EH (cell line): ENCODE data around the gene LRP2BP.
A peak's percentile ranks its signal among the peaks of the same experiment; 100 is the strongest.

Experiments
- DNase-seq: peaks from one replicate; pipeline ENCODE4 v3.0.0-alpha.2; 2015; ENCODE audit warnings: low read depth

LRP2BP gene

DNA sequence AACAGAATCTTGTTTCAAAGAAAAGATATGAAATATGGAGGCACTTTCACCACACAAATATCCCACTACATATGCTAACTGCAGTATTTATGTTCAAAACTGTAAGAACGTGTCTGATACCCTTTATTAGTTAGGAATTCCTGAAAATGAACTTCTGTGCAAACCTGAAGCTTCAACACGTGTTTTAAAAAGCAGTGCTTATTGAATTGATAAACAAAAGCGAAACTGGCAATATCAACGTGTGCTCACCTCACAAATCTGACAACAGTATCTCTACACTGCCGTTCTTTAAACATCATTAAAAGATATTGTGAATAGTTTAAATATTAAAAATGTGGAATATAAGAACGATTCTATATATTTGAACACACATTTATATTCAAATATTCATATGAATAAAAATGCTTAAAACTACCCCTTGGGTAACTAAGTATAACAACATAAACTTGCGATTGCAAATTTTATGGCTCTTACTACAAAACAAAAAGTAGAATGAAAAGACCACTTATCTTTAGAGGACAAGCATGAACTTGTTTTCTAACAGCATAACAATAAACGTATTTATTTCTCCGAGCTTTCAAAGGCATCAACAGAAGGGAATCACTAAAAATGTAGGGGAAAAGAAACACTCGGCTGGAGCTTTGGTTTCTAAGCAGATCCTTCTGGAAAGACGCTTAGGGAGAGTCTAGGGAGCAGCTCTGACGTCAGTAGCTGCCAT, at the start of gene LRP2BP:
Gene LRP2BP (minus strand): TSS at position 687 of the 718 bp plus-strand sequence. CDS start 17,738 bp downstream, outside the sequence.
- no peak for DNase-seq

DNA sequence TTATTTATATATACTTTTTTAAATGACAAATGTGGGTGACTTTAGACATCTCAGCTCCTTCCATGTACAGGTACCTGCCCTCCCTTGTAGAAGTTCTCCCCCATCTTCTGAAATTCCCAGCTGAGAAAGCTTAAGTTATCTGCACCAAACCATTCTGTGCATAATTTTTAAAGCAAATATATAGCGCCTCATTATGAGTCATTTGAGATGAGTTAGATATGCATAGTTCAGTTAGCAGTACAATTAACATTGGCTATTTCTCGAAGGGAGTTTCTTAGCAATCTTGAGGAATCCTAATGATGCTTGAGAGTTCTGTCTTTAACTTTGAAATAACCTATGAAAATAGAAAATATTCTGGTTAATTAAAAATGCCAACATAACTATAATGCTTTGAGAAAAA, 49.5 kb upstream of the LRP2BP start:
- DNase-seq: no peak

DNA sequence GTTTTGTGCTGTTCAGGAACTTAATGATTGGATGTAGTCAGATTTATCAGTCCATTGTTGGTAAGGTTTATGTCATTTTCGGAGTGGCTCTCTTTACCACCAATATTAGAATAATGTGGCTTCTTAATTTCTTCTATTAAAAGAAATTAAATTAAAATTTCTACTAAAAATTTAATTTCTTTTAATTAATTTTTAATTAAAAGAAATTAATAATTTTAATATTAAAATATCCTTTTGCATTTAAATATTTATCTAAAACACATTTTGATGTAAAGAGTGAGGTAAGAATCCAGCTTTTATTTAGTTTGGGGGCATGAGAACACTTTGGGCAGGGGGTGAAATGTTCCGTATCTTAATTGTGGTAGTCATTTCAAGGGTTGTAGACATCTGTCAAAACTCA, 45.8 kb upstream of the LRP2BP start:
- DNase-seq: no peak

DNA sequence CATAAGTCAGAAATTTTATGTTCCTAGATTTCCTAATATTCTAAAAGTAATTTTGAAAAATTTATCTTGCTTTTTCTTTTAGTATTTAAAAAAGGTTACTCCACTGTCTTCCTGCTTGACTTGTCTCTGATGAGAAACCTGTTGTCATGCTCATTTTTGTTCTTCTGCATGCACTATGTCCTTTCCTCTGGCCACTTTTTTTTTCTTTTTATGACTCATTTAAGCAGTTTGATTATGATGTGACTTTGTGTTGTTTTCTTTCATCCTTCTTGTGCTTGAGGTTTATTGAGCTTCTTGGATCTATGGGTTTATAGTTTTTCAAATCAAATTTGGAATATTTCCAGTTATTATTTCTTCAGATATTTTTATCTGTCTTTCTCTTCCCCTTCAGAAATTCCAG, 42.1 kb upstream of the LRP2BP start:
- DNase-seq: no peak

DNA sequence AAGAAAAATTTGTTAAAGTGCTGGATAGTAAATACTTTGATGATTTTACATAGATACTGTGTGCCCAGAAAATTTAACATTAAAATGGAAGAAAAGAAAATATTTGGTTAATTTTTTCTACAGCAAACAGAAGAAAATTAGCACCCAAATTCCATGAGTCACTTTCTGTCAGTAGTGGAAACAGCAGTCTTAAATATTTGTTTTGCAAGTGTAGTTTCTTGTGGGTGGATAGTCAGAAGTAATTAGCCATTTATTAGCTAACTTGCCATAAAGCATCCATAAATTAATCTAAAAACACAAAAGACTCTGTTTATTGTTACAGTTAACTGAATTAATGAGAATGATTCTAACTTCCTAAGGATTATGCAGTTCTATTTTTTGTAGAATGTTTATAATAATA, 39.7 kb upstream of the LRP2BP start:
- no peak for DNase-seq

DNA sequence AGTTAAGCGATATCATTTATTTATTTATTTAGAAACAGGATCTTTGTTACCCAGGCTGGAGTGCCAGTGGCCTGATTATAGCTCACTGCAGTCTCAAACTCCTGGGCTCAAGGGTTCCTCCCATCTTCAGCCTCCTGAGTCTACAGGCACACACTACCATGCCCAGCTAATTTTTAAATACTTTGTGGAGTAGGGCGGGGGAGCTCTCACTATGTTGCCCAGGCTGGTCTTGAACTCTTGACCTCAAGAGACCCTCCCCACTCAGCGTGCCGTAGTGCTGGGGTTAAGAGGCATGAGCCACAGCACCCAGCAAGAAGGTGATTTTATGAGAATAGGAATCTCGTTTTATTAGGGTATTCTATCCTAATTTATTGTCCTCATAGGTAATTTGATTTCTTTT, 33.9 kb upstream of the LRP2BP start:
- no peak for DNase-seq

DNA sequence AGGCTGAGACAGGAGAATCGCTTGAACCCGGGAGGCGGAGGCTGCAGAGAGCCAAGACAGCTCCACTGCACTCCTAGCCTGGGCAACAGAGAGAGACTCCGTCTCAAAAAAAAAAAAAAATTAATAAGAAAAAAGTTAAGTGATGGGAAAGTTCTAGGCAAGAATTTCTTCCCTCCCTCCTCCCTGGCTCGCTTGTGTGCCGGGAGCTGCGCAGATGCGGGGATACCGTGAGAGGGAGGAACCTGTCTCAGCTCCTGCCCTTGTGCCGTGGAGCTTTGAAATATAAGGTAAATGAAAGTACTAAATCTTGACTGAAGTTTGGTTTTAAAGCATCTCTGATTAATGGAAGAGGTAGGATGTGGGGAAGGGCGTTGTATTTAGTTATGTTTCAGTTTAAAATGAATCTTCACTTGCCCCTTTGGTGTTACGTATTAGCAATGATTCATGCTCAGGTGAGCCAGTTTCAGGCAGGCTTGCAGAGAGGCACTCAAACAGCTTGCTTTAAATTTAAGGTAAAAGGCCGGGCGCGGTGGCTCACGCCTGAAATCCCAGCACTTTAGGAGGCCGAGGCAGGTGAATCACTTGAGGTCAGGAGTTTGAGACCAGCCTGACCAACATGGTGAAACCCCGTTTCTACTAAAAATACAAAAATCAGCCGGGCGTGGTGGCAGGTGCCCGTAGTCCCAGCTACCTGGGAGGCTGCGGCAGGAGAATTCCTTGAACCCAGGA, 31.4 kb upstream of the LRP2BP start:
- no peak for DNase-seq

DNA sequence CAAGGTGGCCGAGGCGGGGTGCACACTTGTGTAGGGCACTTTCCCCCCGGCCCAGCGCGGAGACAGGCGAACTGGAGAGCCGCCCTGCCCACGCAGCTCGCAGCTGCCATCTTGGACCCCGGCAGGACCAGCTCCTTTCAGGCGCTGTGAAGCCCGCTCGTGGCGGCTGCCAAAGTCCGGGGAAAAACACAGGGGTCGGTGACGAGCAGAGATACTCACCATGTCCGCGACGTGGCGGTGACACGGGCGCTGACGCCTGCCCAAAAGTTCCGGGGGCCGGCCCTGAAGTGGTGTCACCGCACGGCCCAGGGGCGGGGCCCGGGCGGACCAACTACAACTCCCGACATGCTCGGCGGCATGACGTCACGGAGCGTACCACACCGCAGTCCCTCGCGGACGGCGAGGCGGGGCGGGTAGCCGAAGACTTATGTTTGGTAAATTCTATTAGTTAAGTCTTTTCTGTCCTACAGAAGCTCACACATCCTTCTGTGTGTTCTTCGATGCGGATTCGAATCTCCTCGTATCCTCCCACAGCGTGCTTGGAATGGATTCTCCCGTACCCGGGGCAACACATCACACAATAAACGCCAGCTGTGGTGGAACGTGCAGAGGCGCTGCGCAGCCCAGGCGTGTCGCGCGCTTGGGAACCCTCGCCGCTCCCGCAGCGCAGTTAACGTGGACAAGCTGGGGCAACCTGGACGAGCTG, 30.1 kb upstream of the LRP2BP start, which contains the start of gene UFSP2:
Gene UFSP2 (minus strand): TSS at position 318 of the 706 bp plus-strand sequence. CDS start 96 bp downstream, at position 222.
- DNase-seq: peak; percentile 85

DNA sequence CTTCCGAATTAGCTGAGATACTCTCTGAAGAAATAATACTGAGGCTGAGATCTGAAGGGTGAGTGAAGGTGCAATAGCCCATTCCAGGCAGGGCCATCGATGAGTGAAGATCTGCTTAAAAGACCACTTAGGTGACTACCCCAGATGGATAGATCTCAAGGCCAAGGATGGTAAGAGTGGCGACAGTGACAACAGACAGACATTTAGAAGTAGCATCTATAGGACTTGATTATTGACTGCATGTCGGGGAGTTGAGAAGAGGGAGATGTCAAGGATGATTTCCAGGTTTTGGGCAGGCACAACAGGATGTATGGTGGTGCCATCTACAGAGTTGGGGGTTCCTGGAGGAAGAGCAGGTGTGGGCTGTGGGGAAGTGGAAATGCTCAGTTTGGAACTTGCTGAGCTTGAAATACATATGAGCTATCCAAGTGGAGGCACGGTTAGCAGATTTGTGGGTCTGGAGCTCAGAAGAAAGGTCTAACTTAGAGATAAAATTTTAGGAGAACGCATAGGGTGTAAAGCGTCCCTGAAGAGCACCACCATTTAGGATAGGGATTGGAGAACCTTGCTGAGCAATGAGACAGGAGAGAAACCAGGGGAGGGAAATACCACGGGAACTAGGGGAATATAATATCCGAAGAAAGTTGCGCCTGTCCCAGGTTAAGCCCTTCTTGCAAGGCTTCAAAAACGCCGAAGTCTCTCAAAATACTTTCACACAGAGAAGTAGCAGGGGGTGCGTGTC, 29.4 kb upstream of the LRP2BP start:
- DNase-seq: no peak

DNA sequence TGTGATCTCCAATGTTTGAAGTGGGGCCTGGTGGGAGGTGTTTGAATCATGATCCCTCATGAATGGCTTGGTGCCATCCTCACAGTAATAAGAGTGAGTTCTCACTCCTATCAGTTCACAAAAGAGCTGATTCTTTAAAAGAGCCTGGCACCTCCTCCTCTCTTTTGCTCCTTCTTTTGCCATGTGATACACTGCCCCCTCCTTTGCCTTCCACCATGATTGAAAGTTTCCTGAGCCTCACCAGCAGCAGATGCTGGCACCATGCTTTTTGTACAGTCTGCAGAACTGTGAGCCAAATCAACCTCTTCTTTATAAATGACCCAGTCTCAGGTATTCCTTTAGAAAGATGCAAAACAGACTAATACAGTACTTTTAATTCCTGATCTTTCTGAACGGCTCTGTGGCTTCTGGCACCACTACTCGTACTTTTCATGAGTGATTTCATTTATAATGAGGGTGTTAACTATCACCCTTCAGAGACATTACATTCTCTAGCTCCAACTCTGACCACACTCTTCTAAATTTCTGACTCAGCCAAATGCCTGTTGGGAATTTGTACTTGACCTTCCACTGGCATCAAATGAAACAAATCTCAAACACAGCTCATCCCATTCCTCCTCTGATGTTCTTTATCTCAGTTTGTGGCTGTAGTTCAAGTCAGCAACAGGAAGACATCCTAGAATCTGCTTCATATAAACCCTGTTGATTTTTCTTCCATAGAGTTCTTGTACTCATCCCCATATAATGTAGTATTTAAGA, 25.8 kb upstream of the LRP2BP start:
- DNase-seq: peak; percentile 76

DNA sequence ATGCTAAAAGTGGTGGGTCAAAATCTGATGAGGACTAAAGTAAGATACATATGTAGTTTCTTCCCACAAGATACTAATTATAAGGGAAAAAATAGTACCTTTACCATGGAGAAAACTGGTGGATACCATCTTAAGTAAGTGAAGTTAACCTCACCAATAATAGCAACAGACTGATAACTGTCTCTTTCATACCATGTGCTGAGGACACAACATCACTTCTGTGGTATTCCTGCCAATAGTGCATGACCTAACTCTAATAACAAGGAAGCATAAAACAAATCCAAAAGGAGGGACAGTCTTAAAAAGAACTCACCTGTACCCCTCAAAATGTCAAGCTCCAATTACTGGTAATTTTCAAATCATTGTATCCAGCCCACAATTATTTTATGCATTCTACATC, 21.2 kb upstream of the LRP2BP start:
- no peak for DNase-seq

DNA sequence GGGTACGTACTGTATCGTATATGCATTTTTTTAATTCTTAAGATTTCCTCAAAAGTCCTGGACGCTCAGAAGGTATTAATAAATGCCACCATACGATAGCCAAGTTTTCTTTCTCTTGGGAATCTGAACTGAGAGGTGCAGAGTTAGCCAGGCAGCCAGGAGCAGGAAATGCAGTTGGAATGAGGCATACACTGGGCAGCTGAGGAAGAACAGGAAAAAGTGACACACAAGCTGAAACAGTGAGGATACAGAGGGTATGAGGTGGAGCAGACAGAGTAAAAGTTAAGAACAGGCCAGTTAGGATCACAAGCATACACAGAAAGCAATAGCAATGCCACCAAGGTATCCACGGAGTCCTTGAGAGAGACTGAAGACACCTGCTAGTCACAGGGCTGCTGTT, 16.7 kb upstream of the LRP2BP start:
- DNase-seq: no peak

DNA sequence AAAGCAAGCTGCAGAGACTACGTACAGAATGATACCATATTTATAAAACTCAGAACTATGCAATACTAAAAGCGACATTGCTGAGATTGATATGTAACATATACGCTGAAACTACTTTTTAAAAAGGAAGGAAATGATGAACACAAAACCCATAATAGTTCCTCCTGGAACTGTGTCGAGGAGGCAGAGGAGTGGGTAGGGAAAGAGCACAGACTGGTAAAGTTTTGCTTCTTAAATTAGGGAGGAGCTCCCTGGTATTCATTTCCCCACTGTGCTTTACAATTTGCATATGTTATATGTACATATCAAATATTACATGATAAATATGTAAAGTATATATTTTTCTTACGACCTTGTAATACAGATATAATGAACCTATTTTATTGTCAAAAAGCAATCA, 16.1 kb upstream of the LRP2BP start:
- DNase-seq: no peak

DNA sequence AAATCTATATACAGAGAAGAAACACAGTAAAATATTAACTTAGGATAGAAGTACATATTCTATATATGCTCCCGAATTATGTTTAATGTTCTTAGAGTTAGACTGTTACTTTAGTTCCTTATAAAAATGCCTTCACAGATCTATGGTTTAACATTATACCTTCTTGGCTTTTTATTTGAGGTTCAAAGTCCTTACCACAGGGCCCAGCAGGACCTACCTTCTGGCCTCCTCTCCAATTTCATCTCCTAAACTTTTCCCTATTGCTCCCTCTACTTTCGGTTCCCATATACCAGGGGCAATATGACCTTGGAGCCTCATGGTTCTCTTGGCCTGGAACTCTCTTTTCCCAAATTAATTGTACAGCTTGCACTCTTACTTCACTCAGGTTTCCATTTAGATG, 12.7 kb upstream of the LRP2BP start:
- no peak for DNase-seq

DNA sequence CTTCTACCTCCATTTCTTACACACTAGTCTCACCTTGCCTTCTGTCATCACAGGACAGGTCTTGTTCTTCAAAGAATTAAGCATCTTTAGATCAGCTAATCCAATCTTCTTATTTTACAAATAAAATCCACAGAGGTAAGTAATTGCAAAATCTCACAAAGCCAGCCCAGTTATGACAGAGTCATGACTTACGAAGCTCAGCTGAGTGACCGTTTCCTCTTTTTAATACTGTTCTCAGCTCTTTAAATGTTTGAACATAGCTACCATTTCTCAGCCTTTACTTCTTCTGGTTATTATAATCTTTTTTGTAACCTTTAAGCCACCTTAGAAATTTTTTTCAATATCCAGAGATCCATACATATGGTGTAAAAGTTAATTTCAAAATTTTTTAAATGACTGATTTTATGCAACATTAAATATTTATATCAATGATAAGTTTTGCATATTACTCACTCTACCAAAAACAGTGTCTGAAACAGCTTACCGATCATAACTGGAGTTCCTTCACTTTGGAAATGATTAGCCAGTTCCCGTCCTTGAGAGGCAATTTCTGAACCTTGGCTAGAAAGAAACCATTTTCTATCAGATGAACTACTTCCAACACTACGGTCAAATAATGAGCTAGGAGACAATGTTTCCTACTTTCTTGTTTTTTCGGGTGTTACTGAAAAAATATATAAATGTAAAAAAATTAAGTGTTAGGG, 9.7 kb upstream of the LRP2BP start:
- DNase-seq: no peak

DNA sequence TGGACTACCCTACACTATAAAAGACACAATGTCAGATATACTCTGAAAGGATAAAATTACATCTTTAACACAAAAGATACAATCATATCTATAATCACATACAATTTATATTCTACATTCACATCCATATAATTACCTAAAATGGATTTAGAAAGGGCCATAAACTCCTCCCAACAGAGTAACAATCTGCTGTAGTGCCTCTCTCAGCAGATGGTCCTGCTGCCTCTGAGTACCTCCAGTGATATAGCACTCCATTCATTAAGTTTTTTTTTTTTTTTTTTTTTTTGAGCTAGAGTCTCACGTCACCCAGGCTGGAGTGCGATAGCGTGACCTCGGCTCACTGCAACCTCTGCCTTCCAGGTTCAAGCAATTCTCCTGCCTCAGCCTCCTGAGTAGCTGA, 8.3 kb upstream of the LRP2BP start:
- DNase-seq: no peak

DNA sequence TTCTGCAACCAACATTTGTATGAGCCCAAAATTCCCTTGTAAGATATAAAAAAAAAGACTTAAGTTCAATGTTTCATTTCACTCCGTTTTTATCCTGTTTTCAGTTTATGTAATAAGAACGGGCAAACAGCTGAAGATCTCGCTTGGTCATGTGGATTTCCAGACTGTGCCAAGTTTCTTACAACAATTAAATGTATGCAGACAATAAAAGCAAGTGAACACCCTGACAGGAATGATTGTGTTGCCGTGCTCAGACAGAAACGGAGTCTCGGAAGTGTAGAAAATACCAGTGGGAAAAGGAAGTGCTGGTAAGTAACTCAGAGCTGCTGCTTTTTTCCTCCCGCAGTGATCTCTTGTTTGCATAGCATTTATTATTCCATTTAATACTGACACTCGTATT, 3.7 kb upstream of the LRP2BP start:
- DNase-seq: no peak

DNA sequence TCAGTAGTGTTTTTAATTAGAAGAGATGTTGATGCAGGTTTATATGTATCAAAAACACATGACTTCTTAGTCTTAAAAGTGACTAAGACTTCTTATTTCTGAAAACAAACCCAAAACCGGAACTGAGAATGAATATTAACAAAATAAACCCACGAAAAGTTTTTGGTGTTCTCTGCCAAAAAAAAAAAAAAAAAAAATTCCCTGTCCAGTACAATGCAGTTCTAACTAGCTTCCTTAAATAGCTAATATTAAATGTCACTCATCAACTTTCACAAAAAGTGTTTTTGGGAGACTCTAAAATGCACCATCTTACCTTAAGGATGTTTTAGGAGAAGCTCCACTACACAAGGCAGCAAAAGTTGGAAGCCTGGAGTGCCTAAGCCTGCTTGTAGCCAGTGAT, 2.9 kb upstream of the LRP2BP start:
- DNase-seq: no peak

DNA sequence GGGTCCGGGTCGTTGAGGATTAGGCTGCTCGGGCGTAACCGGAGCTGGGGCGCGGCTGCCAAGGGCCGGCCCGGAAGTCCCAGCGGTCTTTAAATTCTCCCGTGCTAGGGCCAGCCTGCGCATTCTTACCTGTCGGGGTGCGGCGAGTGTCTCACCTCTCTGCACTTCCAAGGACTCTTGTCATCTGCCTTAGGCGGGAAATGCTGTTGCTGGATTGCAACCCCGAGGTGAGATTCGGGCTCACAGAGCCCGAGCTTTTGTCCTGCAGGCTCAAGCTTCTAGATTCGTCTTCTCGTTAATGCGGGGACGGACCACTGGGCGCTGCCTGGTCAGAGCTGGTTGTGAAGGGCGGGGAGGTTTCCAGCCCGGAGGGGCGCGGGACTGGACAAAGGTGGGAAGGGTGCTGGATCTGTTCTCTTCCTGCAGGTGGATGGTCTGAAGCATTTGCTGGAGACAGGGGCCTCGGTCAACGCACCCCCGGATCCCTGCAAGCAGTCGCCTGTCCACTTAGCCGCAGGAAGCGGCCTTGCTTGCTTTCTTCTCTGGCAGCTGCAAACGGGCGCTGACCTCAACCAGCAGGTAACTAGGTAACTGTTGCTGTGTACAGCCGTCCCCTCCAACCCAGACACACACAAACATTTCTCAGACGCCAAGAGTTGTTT, 1.1 kb upstream of the LRP2BP start, which contains the start of gene ANKRD37:
Gene ANKRD37 (plus strand): TSS at position 118 of the 662 bp plus-strand sequence. CDS start 83 bp downstream, at position 201.
- DNase-seq: no peak
